Measurements from ENCODE around the gene ZNF649. TPM values are rescaled to one million over a fixed set of nuclear protein-coding genes. Genes with fewer than 3 reads are reported as not detected.

The ZNF649 gene
- polyA plus RNA-seq, 1 donor: 11.1 TPM

DNA sequence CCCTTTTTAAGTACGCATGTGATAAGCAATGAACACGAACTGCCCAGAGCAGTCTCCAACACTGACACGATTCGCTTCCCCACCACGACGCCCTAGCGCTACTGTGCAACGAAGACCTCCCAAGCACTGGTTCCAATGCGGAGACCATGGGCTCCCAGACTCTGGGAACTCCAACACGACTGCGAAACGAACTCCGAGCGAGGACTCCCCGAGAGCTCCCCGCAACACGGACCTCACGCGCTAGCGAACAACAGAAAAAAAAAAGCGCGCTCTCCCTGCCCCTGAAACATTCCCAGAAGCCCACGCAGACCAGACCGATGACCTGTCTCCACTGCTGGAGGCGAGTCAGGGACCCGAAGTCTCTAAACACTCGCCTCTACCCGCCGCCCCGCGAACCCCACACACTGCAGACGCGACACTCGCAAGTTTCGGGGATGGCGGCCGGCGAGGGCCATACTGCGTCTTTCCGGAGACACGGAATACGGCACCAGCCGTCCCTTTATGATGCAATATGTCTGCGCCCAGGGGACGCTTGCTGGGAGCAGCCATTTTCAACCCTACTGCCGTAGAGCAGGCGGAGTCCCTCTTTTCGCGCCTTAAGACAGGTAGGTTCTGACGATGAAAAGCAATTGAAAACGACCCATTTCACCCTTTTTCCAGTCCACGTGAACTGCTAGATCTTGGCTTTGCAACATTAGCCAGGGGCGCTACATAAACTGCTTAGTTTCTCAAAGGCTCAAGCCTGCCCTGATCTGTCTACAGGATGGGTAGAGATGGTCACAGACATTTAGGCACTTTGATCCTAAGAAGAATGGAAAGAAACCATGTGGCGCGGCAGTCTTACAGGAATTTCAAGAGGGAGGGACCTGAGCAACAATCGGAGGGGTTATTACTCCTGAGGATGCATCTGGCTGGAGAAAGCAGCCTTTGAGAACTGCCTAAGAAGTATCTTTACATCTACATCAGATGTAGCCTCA lies 17.0 kb downstream of the ZNF649 start, which contains the start of gene ZNF577:
Gene ZNF577 (minus strand): TSS at position 430 of the 977 bp plus-strand sequence. CDS start 7,569 bp downstream, outside the sequence.
- peak; percentile 86 for DNase-seq (ENCODE audit: low read depth)

DNA sequence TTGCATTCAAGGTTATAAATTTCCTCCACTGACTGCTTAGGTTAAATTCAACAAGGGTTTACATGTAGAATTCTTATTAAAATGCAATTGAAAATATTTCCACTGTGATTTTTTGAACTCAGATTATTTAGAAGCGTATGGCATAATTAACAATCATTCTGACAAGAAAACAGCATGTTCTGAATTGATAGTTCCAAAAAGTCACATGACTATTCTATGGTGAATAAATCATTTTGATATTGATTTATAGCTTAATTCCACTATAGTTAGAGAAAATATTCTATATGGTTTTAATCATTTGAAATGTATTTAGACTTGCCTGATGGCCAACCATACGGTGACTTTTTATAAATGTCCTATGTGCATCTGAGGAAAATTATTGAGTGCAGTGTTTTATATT lies 20.1 kb downstream of the ZNF649 start:
- no peak for DNase-seq (ENCODE audit: low read depth)

- DNase-seq (ENCODE audit: low read depth): no peak
Measured at GRCh38 chr19:51882518-51882917, 22.3 kb downstream of the ZNF649 start.

GRCh38 chr19:51873097-51873496 lies 31.7 kb downstream of the ZNF649 start:
- no peak for DNase-seq (ENCODE audit: low read depth)

DNA sequence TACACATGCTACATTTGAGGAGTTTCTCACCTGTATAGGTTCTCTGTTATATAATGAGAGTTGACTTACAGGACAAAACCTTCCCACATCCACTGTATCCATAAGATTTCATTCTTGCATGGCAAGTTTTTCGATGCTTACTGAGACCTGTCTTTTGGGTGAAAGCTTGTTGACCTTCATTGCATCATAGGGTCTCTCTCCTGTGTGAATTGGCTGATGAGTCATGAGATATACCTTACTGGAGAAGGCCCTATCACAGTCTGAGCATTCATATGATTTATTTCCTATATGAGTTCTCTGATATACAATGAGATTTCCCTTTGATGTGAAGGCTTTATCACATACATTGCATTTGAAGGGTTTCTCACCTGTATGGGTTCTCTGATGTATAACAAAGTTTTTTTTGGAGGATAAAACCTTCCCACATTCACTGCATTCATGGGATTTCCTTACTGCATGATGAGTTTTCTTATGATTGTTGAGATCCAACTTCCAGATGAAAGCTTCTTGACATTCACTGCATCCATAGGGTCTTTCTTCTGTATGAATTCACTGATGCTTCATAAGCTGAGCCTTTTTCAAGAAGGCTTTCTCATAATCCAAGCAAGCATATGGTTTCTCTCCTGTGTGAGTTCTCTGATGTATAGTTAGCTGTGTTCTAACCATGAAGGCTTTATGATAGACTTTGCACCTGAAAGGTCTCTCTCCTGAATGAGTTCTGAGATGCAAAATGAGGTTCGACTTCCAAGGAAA lies 42.8 kb downstream of the ZNF649 start:
- DNase-seq (ENCODE audit: low read depth): no peak

Other genes with a start within 250 kb of the ZNF649 start
- gene SPACA6, start 211.7 kb downstream of the ZNF649 start, polyA plus RNA-seq (ENCODE audit: insufficient read length): 7.4 TPM
- 0.11 TPM for gene HAS1, start 181.0 kb downstream of the ZNF649 start, polyA plus RNA-seq (ENCODE audit: insufficient read length)
- gene FPR1, start 153.1 kb downstream of the ZNF649 start, polyA plus RNA-seq (ENCODE audit: insufficient read length): 1.1 TPM
- gene FPR2, start 143.8 kb downstream of the ZNF649 start, polyA plus RNA-seq (ENCODE audit: insufficient read length): 0.19 TPM
- 0.16 TPM for gene FPR3, start 109.9 kb downstream of the ZNF649 start, polyA plus RNA-seq (ENCODE audit: insufficient read length)
- gene ZNF577, start 17.1 kb downstream of the ZNF649 start, polyA plus RNA-seq (ENCODE audit: insufficient read length): 21.9 TPM
- gene ZNF613, start 22.5 kb upstream of the ZNF649 start, polyA plus RNA-seq (ENCODE audit: insufficient read length): 6.1 TPM
- gene ZNF350, start 81.8 kb upstream of the ZNF649 start, polyA plus RNA-seq (ENCODE audit: insufficient read length): 7.0 TPM
- 9.9 TPM for gene ZNF615, start 103.2 kb upstream of the ZNF649 start, polyA plus RNA-seq (ENCODE audit: insufficient read length)
- 7.8 TPM for gene ZNF614, start 123.4 kb upstream of the ZNF649 start, polyA plus RNA-seq (ENCODE audit: insufficient read length)
- gene ZNF432, start 143.8 kb upstream of the ZNF649 start, polyA plus RNA-seq (ENCODE audit: insufficient read length): 11.3 TPM
- 11.0 TPM for gene ZNF841, start 190.7 kb upstream of the ZNF649 start, polyA plus RNA-seq (ENCODE audit: insufficient read length)
- gene ZNF616, start 234.9 kb upstream of the ZNF649 start, polyA plus RNA-seq (ENCODE audit: insufficient read length): 9.1 TPM

Measured in forelimb muscle (tissue), 1 donor.